ENCODE measurements around the gene PCK1. TPM values are rescaled to one million over a fixed set of nuclear protein-coding genes. Genes with fewer than 3 reads are reported as not detected.

PCK1 gene
- total RNA-seq, 1 experiment from 2014 or later = not detected

GRCh38 chr20:57590485-57591288 is 29.8 kb downstream of the PCK1 start:
- no peak for ATAC-seq
- ChIA-PET POLR2A (ENCODE audit: unreplicated experiment) (no interaction called here), CTCF (interaction anchor here (0.6 kb wide), 1 partner anchor 79 kb away, joined by 3 read pairs; no protein-coding TSS in a partner anchor)
- no peak for DNase-seq
- no TSS peak for BruUV-seq (replicated peaks)
- Histone ChIP-seq H4K20me1 (ENCODE audit: low read length) (no peaks in the 10 kb centered on the region), H3K79me2 (ENCODE audit: low read length) (no peaks in the 10 kb centered on the region), H3K4me2 (ENCODE audit: low read length) (no peak overlapping the region), H3K4me3 (ENCODE audit: low read length) (no peak overlapping the region), H3K4me1 (ENCODE audit: insufficient read depth, low read length) (peaks cover 4% of the 10 kb centered on the region; the same call in 1 of the 2 replicates), H2AFZ (ENCODE audit: low read length) (no peak overlapping the region), H3K36me3 (ENCODE audit: low read depth, low read length) (no peaks in the 10 kb centered on the region), H3F3A (ENCODE audit: low read length, unreplicated experiment) (no peaks in the 10 kb centered on the region), H3K9me3 (ENCODE audit: low read length) (no peaks in the 10 kb centered on the region), H3K9me2 (replicated peaks; ENCODE audit: low read length) (no peaks in the 10 kb centered on the region), H3K27ac (ENCODE audit: low read length) (no peak overlapping the region), H3K27me3 (ENCODE audit: low read length) (peaks cover 10% of the 10 kb centered on the region; the same call in 1 of the 2 replicates), H3K9ac (ENCODE audit: low read length) (no peak overlapping the region)
- intact Hi-C loops (cut with micrococcal nuclease) = loop anchor here (5.0 kb wide), 1 partner anchor 208 kb away; no protein-coding TSS in a partner anchor
- TF ChIP-seq EZH2phosphoT487 (IDR thresholded peaks at IDR 0.05; ENCODE audit: borderline replicate concordance, low read length) = no peak
- no peak for TF ChIP-seq CTCF (conservative IDR thresholded peaks at IDR 0.05; ENCODE audit: low read depth, low read length)
- no peak for TF ChIP-seq EZH2 (IDR thresholded peaks at IDR 0.05; ENCODE audit: low read length, unreplicated experiment)

GRCh38 chr20:57591289-57592229 is 30.6 kb downstream of the PCK1 start:
- H3K27ac ChIP-seq (ENCODE audit: low read length) = no peak overlapping the region
- peaks cover 4% of the 10 kb centered on the region; the same call in 1 of the 2 replicates for H3K4me1 ChIP-seq (ENCODE audit: insufficient read depth, low read length)
- H3K27me3 ChIP-seq (ENCODE audit: low read length) = peaks cover 7% of the 10 kb centered on the region; the same call in 1 of the 2 replicates
- DNase-seq (no peak), ATAC-seq (no peak)
- ChIA-PET CTCF (interaction anchor here (0.6 kb wide), 2 partner anchors 69 to 80 kb away, joined by 3 read pairs; no protein-coding TSS in a partner anchor), POLR2A (ENCODE audit: unreplicated experiment) (no interaction called here)
- intact Hi-C loops (cut with micrococcal nuclease) = loop anchor here (5.0 kb wide), 1 partner anchor 209 kb away; no protein-coding TSS in a partner anchor
- no peak overlapping the region for H3K9ac ChIP-seq (ENCODE audit: low read length)
- H3F3A ChIP-seq (ENCODE audit: low read length, unreplicated experiment) = no peaks in the 10 kb centered on the region
- no peak for TF ChIP-seq CTCF (conservative IDR thresholded peaks at IDR 0.05; ENCODE audit: low read depth, low read length)
- TF ChIP-seq EZH2phosphoT487 (IDR thresholded peaks at IDR 0.05; ENCODE audit: borderline replicate concordance, low read length) = no peak
- TF ChIP-seq EZH2 (IDR thresholded peaks at IDR 0.05; ENCODE audit: low read length, unreplicated experiment) = no peak
- H3K36me3 ChIP-seq (ENCODE audit: low read depth, low read length) = no peaks in the 10 kb centered on the region
- no peaks in the 10 kb centered on the region for H4K20me1 ChIP-seq (ENCODE audit: low read length)
- H3K9me2 ChIP-seq (replicated peaks; ENCODE audit: low read length) = no peaks in the 10 kb centered on the region
- no peak overlapping the region for H3K4me2 ChIP-seq (ENCODE audit: low read length)
- H2AFZ ChIP-seq (ENCODE audit: low read length) = no peak overlapping the region
- no TSS peak for BruUV-seq (replicated peaks)
- H3K9me3 ChIP-seq (ENCODE audit: low read length) = no peaks in the 10 kb centered on the region
- no peaks in the 10 kb centered on the region for H3K79me2 ChIP-seq (ENCODE audit: low read length)
- H3K4me3 ChIP-seq (ENCODE audit: low read length) = no peak overlapping the region
